Bone marrow (tissue), 2 donors: ENCODE results near the gene PHGDH.
A peak's percentile ranks its signal among the peaks of the same experiment; 100 is the strongest.
"Not testable (repeated sequence)": the region's sequence is repeated elsewhere in the genome, so short reads cannot be mapped to it uniquely, and the experiment has no call there.

Experiments
- DNase-seq, 2 donors: peaks; one replicate each; lab custom pipeline; 2025; lab: John Stamatoyannopoulos, UW

The PHGDH gene

GRCh38 chr1:119711804-119712341 is at the start of gene PHGDH:
Gene PHGDH (plus strand): TSS chr1:119711934. CDS start chr1:119712023, 89 bp downstream.
- peak; percentile 27 to 40 for DNase-seq

- DNase-seq, result no peak
These were observed 49.7 kb upstream of the PHGDH start for GRCh38 chr1:119662034-119662437.

- DNase-seq, result no peak
These were observed 47.7 kb upstream of the PHGDH start for GRCh38 chr1:119664067-119664466.

- DNase-seq, result no peak
These were observed 44.6 kb upstream of the PHGDH start for GRCh38 chr1:119667173-119667572.

- no peak for DNase-seq
These were observed 40.8 kb upstream of the PHGDH start for GRCh38 chr1:119670898-119671297.

- DNase-seq, result no peak
These were observed 38.4 kb upstream of the PHGDH start for GRCh38 chr1:119673171-119673940.

- DNase-seq, result no peak
These were observed 37.6 kb upstream of the PHGDH start for GRCh38 chr1:119674111-119674526.

GRCh38 chr1:119674835-119675289 is 36.9 kb upstream of the PHGDH start:
- peak in 1 of 2 donors; percentile 2 for DNase-seq

GRCh38 chr1:119675349-119676345 is 36.1 kb upstream of the PHGDH start:
- peak; percentile 27 to 39 for DNase-seq

- DNase-seq, result no peak
These were observed 35.0 kb upstream of the PHGDH start for GRCh38 chr1:119676571-119677206.

- no peak for DNase-seq
These were observed 32.5 kb upstream of the PHGDH start for GRCh38 chr1:119679223-119679622.

GRCh38 chr1:119680193-119680592 is 31.5 kb upstream of the PHGDH start:
- DNase-seq, result no peak

- no peak for DNase-seq
These were observed 31.0 kb upstream of the PHGDH start for GRCh38 chr1:119680723-119681122.

- no peak for DNase-seq
These were observed 30.2 kb upstream of the PHGDH start for GRCh38 chr1:119681560-119681959.

- DNase-seq, result no peak
These were observed 29.6 kb upstream of the PHGDH start for GRCh38 chr1:119682141-119682540.

GRCh38 chr1:119683893-119684292 is 27.8 kb upstream of the PHGDH start:
- DNase-seq, result no peak

- no peak for DNase-seq
These were observed 25.1 kb upstream of the PHGDH start for GRCh38 chr1:119686661-119687060.

GRCh38 chr1:119687434-119688079 is 24.2 kb upstream of the PHGDH start:
- no peak for DNase-seq

- DNase-seq, result no peak
These were observed 22.9 kb upstream of the PHGDH start for GRCh38 chr1:119688810-119689209.

- DNase-seq, result no peak
These were observed 22.2 kb upstream of the PHGDH start for GRCh38 chr1:119689511-119689910.

GRCh38 chr1:119696863-119697262 is 14.9 kb upstream of the PHGDH start:
- DNase-seq, result not testable (repeated sequence)
